HEK293T (cell line): ENCODE results near the gene CDK5.

Experiments used
- ARNT ChIP-seq: fragments of 450-650 bp; IDR thresholded peaks from 2 replicates; pipeline ENCODE4 v1.6.1; 2017; ENCODE audit warnings: mild to moderate bottlenecking
- BHLHE40 ChIP-seq: fragments of 450-650 bp; IDR thresholded peaks from 2 replicates; pipeline ENCODE4 v1.6.1; 2016; ENCODE audit warnings: mild to moderate bottlenecking, moderate library complexity, borderline replicate concordance
- ELF4 ChIP-seq: fragments of 450-650 bp; IDR thresholded peaks from 2 replicates; pipeline ENCODE4 v1.6.1; 2017; ENCODE audit warnings: antibody characterized with exemption
- FOXA1 ChIP-seq: fragments of 450-650 bp; IDR thresholded peaks from 2 replicates; pipeline ENCODE4 v1.6.1; 2016; ENCODE audit warnings: mild to moderate bottlenecking
- FOXM1 ChIP-seq: fragments of 450-650 bp; IDR thresholded peaks from 2 replicates; pipeline ENCODE4 v1.6.1; 2017; ENCODE audit warnings: mild to moderate bottlenecking, borderline replicate concordance
- HDGF ChIP-seq: fragments of 450-650 bp; IDR thresholded peaks from 2 replicates; pipeline ENCODE4 v1.6.1; 2017; ENCODE audit warnings: antibody characterized with exemption, borderline replicate concordance
- L3MBTL2 ChIP-seq: fragments of 450-650 bp; conservative IDR thresholded peaks from 2 replicates; pipeline ENCODE4 v1.6.1; 2016; ENCODE audit warnings: mild to moderate bottlenecking
- LEF1 ChIP-seq: fragments of 450-650 bp; IDR thresholded peaks from 2 replicates; pipeline ENCODE4 v1.6.1; 2017; ENCODE audit warnings: mild to moderate bottlenecking, borderline replicate concordance
- NFRKB ChIP-seq: fragments of 450-650 bp; IDR thresholded peaks from 2 replicates; pipeline ENCODE4 v1.6.1; 2016; ENCODE audit warnings: mild to moderate bottlenecking, moderate library complexity
- PKNOX1 ChIP-seq: fragments of 450-650 bp; IDR thresholded peaks from 2 replicates; pipeline ENCODE4 v1.6.1; 2016
- SP1 ChIP-seq: fragments of 450-650 bp; IDR thresholded peaks from 2 replicates; pipeline ENCODE4 v1.6.1; 2017
- SUZ12 ChIP-seq: fragments of 450-650 bp; IDR thresholded peaks from 2 replicates; pipeline ENCODE4 v1.6.1; 2016; ENCODE audit warnings: mild to moderate bottlenecking
- TARDBP ChIP-seq: fragments of 450-650 bp; IDR thresholded peaks from 2 replicates; pipeline ENCODE4 v1.6.1; 2016
- ZNF384 ChIP-seq: fragments of 450-650 bp; IDR thresholded peaks from 2 replicates; pipeline ENCODE4 v1.6.1; 2016

DNA sequence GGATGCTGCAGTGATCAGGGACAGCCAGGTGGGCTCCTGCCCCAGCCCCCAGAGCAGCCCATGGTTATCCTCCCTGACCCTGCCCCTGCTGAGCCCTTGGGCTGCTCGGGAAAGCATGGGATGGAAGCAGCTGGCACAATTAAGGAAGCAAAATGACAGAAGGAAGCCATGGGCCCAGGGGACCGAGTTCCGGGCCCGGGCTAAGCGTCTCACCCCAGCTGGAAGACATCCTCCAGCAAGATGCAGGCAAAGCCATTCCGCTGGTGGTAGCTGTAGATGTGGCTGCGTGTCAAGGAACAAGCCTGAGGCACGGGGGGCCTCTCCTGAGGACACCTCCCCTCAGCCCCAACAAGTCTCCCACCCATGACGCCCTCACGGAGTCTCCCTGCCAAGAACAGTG lies 34.5 kb downstream of the CDK5 start:
- TF ChIP-seq PKNOX1 (no peak), ELF4 (no peak), SUZ12 (no peak), TARDBP (no peak), NFRKB (no peak), SP1 (no peak), FOXM1 (no peak), BHLHE40 (no peak), ARNT (no peak), FOXA1 (no peak), ZNF384 (no peak), LEF1 (no peak), HDGF (no peak), L3MBTL2 (no peak)
